Neural progenitor cell (in vitro differentiated cells): ENCODE data around the gene LSM14B. TPM values are rescaled to one million over a fixed set of nuclear protein-coding genes. Genes with fewer than 3 reads are reported as not detected.

Experiments
- DNase-seq: peaks from one replicate; pipeline ENCODE4 v3.0.0-alpha.2; 2016; ENCODE audit warnings: low spot score
- H2AFZ ChIP-seq: fragments of 200-600 bp; sonication (generic); replicated peaks from 2 replicates; pipeline ENCODE4 v1.6.1; 2016; ENCODE audit warnings: antibody characterized with exemption
- H3F3A ChIP-seq: fragments of 200-600 bp; sonication (generic); 2 replicates; pipeline ENCODE4 v1.6.1; 2016; ENCODE audit warnings: antibody characterized with exemption, low read depth
- H3K27ac ChIP-seq: fragments of 200-600 bp; sonication (generic); 2 replicates; pipeline ENCODE4 v1.5.1; 2016; ENCODE audit warnings: mild to moderate bottlenecking
- H3K27me3 ChIP-seq: fragments of 200-600 bp; sonication (generic); 2 replicates; pipeline ENCODE4 v1.6.1; 2016; ENCODE audit warnings: mild to moderate bottlenecking, moderate library complexity
- H3K36me3 ChIP-seq: fragments of 200-600 bp; sonication (generic); 2 replicates; pipeline ENCODE4 v1.5.1; 2016
- H3K4me1 ChIP-seq: fragments of 200-600 bp; sonication (generic); 2 replicates; pipeline ENCODE4 v1.6.1; 2016; ENCODE audit warnings: mixed run types
- H3K4me2 ChIP-seq: fragments of 200-600 bp; sonication (generic); 2 replicates; pipeline ENCODE4 v1.6.1; 2016
- H3K4me3 ChIP-seq: fragments of 200-600 bp; sonication (generic); 2 replicates; pipeline ENCODE4 v1.5.1; 2016
- H3K79me2 ChIP-seq: fragments of 200-600 bp; sonication (generic); 2 replicates; pipeline ENCODE4 v1.6.1; 2016; ENCODE audit warnings: low read depth
- H3K9ac ChIP-seq: fragments of 200-600 bp; sonication (generic); 2 replicates; pipeline ENCODE4 v1.6.1; 2016
- H3K9me3 ChIP-seq: fragments of 200-600 bp; sonication (generic); 2 replicates; pipeline ENCODE4 v1.5.1; 2016; ENCODE audit warnings: low read depth
- H4K20me1 ChIP-seq: fragments of 200-600 bp; sonication (generic); 2 replicates; pipeline ENCODE4 v1.6.1; 2016; ENCODE audit warnings: low read depth
- H3K27ac Mint-ChIP-seq: 3 replicates; pipeline ENCODE4 v1.8.0; 2021; ENCODE audit warnings: mixed read lengths
- H3K27me3 Mint-ChIP-seq: 2 replicates; pipeline ENCODE4 v1.8.0; 2022; ENCODE audit warnings: low read depth, mild to moderate bottlenecking, inconsistent platforms, moderate library complexity, mixed read lengths; ENCODE audit not compliant: insufficient read depth
- H3K36me3 Mint-ChIP-seq: 3 replicates; pipeline ENCODE4 v1.8.0; 2021; ENCODE audit warnings: mixed read lengths
- H3K4me1 Mint-ChIP-seq: 3 replicates; pipeline ENCODE4 v1.8.0; 2021; ENCODE audit warnings: mixed read lengths
- H3K4me3 Mint-ChIP-seq: 3 replicates; pipeline ENCODE4 v1.8.0; 2021; ENCODE audit warnings: mild to moderate bottlenecking, moderate library complexity, mixed read lengths
- H3K9me3 Mint-ChIP-seq: 3 replicates; pipeline ENCODE4 v1.8.0; 2020; ENCODE audit warnings: mixed read lengths
- CTCF ChIP-seq: fragments of 200-600 bp; sonication (generic); IDR thresholded peaks from 2 replicates; pipeline ENCODE4 v1.5.1; 2017; ENCODE audit warnings: antibody characterized with exemption, mild to moderate bottlenecking
- EZH2 ChIP-seq: fragments of 200-600 bp; sonication (generic); IDR thresholded peaks from 2 replicates; pipeline ENCODE4 v1.6.1; 2017; ENCODE audit warnings: antibody characterized with exemption, mild to moderate bottlenecking, moderate library complexity
- EZH2phosphoT487 ChIP-seq: fragments of 200-600 bp; sonication (generic); IDR thresholded peaks from 2 replicates; pipeline ENCODE4 v1.6.1; 2017; ENCODE audit warnings: antibody characterized with exemption
- total RNA-seq: library from RNA; depleted of rRNA; stranded (reverse); fragments of >200 nt; gene quantifications from 2 replicates; pipeline ENCODE4 v1.2.3, GENCODE V29; 2015; ENCODE audit warnings: low replicate concordance

The LSM14B gene
- 52.6 and 82.1 TPM in 2 replicates for total RNA-seq

GRCh38 chr20:62121776-62122653, at the start of gene LSM14B:
TSS of gene LSM14B (plus strand) at chr20:62122475. CDS start at chr20:62122667, 192 bp downstream.
- peak; percentile 98 for DNase-seq
- Histone ChIP-seq H3K4me2 (peak within 1 kb of the TSS; percentile 92), H3K27ac (peak within 1 kb of the TSS; percentile 59), H3K9ac (peak within 1 kb of the TSS; percentile 78), H4K20me1 (peaks cover 42% of the 10 kb centered on the region), H3K27me3 (no peaks in the 10 kb centered on the region), H2AFZ (peak within 1 kb of the TSS; percentile 92), H3K9me3 (no peaks in the 10 kb centered on the region), H3F3A (peaks cover 25% of the 10 kb centered on the region), H3K36me3 (peaks cover 4% of the 10 kb centered on the region), H3K4me3 (peak within 1 kb of the TSS; percentile 92), H3K79me2 (peaks cover 45% of the 10 kb centered on the region), H3K4me1 (peaks cover 29% of the 10 kb centered on the region)
- TF ChIP-seq EZH2phosphoT487 (no peak), CTCF (no peak), EZH2 (no peak)
- no peaks in the 10 kb centered on the region for H3K9me3 Mint-ChIP-seq
- H3K4me1 Mint-ChIP-seq = peaks cover 39% of the 10 kb centered on the region
- H3K4me3 Mint-ChIP-seq = peak within 1 kb of the TSS; percentile 93
- no peak within 1 kb of the TSS for H3K27ac Mint-ChIP-seq
- peaks cover 5% of the 10 kb centered on the region for H3K27me3 Mint-ChIP-seq
- H3K36me3 Mint-ChIP-seq = peaks cover 11% of the 10 kb centered on the region

- Mint-ChIP-seq H3K27me3 (peaks cover 18% of the 10 kb centered on the region), H3K9me3 (peaks cover 51% of the 10 kb centered on the region), H3K4me3 (no peak overlapping the region), H3K36me3 (peaks cover 2% of the 10 kb centered on the region), H3K4me1 (no peaks in the 10 kb centered on the region), H3K27ac (no peak overlapping the region)
- Histone ChIP-seq H4K20me1 (no peaks in the 10 kb centered on the region), H2AFZ (no peak overlapping the region), H3K79me2 (no peaks in the 10 kb centered on the region), H3K9ac (no peak overlapping the region), H3K4me2 (no peak overlapping the region), H3K4me3 (no peak overlapping the region), H3K36me3 (no peaks in the 10 kb centered on the region), H3F3A (no peaks in the 10 kb centered on the region), H3K9me3 (peaks cover 3% of the 10 kb centered on the region), H3K27ac (no peak overlapping the region), H3K27me3 (no peaks in the 10 kb centered on the region), H3K4me1 (no peaks in the 10 kb centered on the region)
- TF ChIP-seq CTCF (no peak), EZH2 (no peak), EZH2phosphoT487 (no peak)
- DNase-seq = no peak
Observed at GRCh38 chr20:62073323-62073722, 49.0 kb upstream of the LSM14B start.

GRCh38 chr20:62079166-62079565, 43.1 kb upstream of the LSM14B start:
- H4K20me1 ChIP-seq = no peaks in the 10 kb centered on the region
- no peak overlapping the region for H3K9ac ChIP-seq
- no peak overlapping the region for H3K4me3 Mint-ChIP-seq
- H3K27ac ChIP-seq = no peak overlapping the region
- H3K9me3 ChIP-seq = peaks cover 3% of the 10 kb centered on the region
- TF ChIP-seq CTCF (no peak), EZH2 (no peak)
- DNase-seq = no peak
- no peak overlapping the region for H3K4me2 ChIP-seq
- no peaks in the 10 kb centered on the region for H3K36me3 Mint-ChIP-seq
- peaks cover 33% of the 10 kb centered on the region for H3K9me3 Mint-ChIP-seq
- H3K27me3 Mint-ChIP-seq = peaks cover 6% of the 10 kb centered on the region
- H3K27ac Mint-ChIP-seq = no peak overlapping the region
- H3K79me2 ChIP-seq = no peaks in the 10 kb centered on the region
- no peaks in the 10 kb centered on the region for H3K27me3 ChIP-seq
- no peaks in the 10 kb centered on the region for H3K36me3 ChIP-seq
- no peaks in the 10 kb centered on the region for H3K4me1 ChIP-seq
- H2AFZ ChIP-seq = no peak overlapping the region
- no peaks in the 10 kb centered on the region for H3K4me1 Mint-ChIP-seq
- H3K4me3 ChIP-seq = no peak overlapping the region
- no peaks in the 10 kb centered on the region for H3F3A ChIP-seq
